Kidney (tissue), 14 donors: Measurements from ENCODE around the gene POLR1A. TPM values are rescaled to one million over a fixed set of nuclear protein-coding genes. Genes with fewer than 3 reads are reported as not detected.

Source experiments
- DNase-seq, 5 donors: peaks; one replicate each; pipeline ENCODE4 v3.0.0-alpha.2; 2013 to 2020
- FAIRE-seq: peaks from 2 replicates; lab custom pipeline; 2012; peaks lifted over from hg19 to GRCh38; lab: Jason Lieb, UNC
- H3K27ac ChIP-seq, 2 donors: one replicate each; pipeline ENCODE4 v1.7.0; 2013; ENCODE audit warnings: low read depth in 2 of 2, low read length in 2 of 2, inconsistent platforms in 1 of 2
- H3K27me3 ChIP-seq: one replicate; pipeline ENCODE4 v1.7.1; 2013; ENCODE audit warnings: low read length, inconsistent platforms; ENCODE audit not compliant: control insufficient read depth, insufficient read depth
- H3K36me3 ChIP-seq, 3 donors: one replicate each; pipeline versions ENCODE4 v1.7.0 to v1.7.1; 2013; ENCODE audit warnings: low read length in 3 of 3, control low read depth in 1 of 3, inconsistent platforms in 1 of 3; ENCODE audit not compliant: insufficient read depth in 3 of 3, control insufficient read depth in 2 of 3
- H3K4me1 ChIP-seq, 3 donors: one replicate each; pipeline versions ENCODE4 v1.7.0 to v1.7.1; 2013; ENCODE audit warnings: low read length in 3 of 3, inconsistent platforms in 1 of 3, low read depth in 1 of 3; ENCODE audit not compliant: control insufficient read depth in 2 of 3, insufficient read depth in 2 of 3
- H3K4me3 ChIP-seq, 3 donors: one replicate each; pipeline versions ENCODE4 v1.7.0 to v1.8.1; 2013; ENCODE audit warnings: low read length in 3 of 3, control low read depth in 1 of 3, inconsistent platforms in 1 of 3
- H3K9ac ChIP-seq, 3 donors: one replicate each; pipeline versions ENCODE4 v1.7.0 to v1.7.1; 2013; ENCODE audit warnings: low read length in 3 of 3, control low read depth in 1 of 3, inconsistent platforms in 1 of 3
- H3K9me3 ChIP-seq, 3 donors: one replicate each; pipeline versions ENCODE4 v1.7.0 to v1.7.1; 2013; ENCODE audit warnings: low read length in 3 of 3, control low read depth in 1 of 3, inconsistent platforms in 1 of 3; ENCODE audit not compliant: control insufficient read depth in 2 of 3, insufficient read depth in 1 of 3
- CTCF ChIP-seq: IDR thresholded peaks from 3 replicates; pipeline ENCODE4 v1.5.1; 2012; ENCODE audit warnings: mild to moderate bottlenecking, moderate library complexity, borderline replicate concordance; ENCODE audit not compliant: insufficient read depth; ENCODE audit errors: extremely low read depth
- intact Hi-C: fragments of 100-400 bp; cut with DNase I; formaldehyde crosslinking; loops from one replicate; pipeline ENCODE4 v1.11.1; 2022
- polyA plus RNA-seq: library from polyadenylated mRNA; stranded (reverse); fragments of 350-450 nt; fragmentation: Illumina TruSeq; extraction: RNeasy Lipid Tissue Mini Kit (QIAGEN cat#74804); gene quantifications from one replicate; pipeline ENCODE4 v1.2.3, GENCODE V29; 2014; ENCODE audit warnings: low read depth, low replicate concordance; ENCODE audit not compliant: insufficient read depth
- total RNA-seq: library from RNA; stranded (reverse); fragmentation: NEBNext Ultra II Directional; extraction: Animal tissue kit (Norgen Biotek cat#: 25700); gene quantifications from one replicate; pipeline ENCODE4 v1.2.1, GENCODE V29; 2021
- donor health status: control.
- donor health status: control.
- donor health status: control.
- donor health status: control.
- donor health status: control.
- donor health status: DM: yes; HTN: yes; CAD: no.
- donor health status: Normal renal cell carcinoma (clear cell type).

Gene POLR1A
- total and polyA plus RNA-seq, 2 donors from 2014 or later, result 3.4 to 33.7 TPM

GRCh38 chr2:86011449-86011941 is 94.2 kb downstream of the POLR1A start:
- Histone ChIP-seq H3K36me3 (no peaks in the 10 kb centered on the region), H3K4me1 (no peaks in the 10 kb centered on the region), H3K27me3 (no peaks in the 10 kb centered on the region), H3K4me3 (no peak overlapping the region), H3K9me3 (peaks cover 0 to 11% (median 0%) of the 10 kb centered on the region in 3 donors), H3K9ac (no peak overlapping the region), H3K27ac (no peak overlapping the region)
- no peak for FAIRE-seq
- no peak for TF ChIP-seq CTCF
- DNase-seq, result peak in 1 of 5 donors; percentile 13
- intact Hi-C loops, result no loop called here

GRCh38 chr2:86010083-86010482 is 95.6 kb downstream of the POLR1A start:
- Histone ChIP-seq H3K27ac (no peak overlapping the region), H3K9ac (no peak overlapping the region), H3K27me3 (no peaks in the 10 kb centered on the region), H3K9me3 (peaks cover 0 to 21% (median 0%) of the 10 kb centered on the region in 3 donors), H3K4me1 (no peaks in the 10 kb centered on the region), H3K4me3 (no peak overlapping the region), H3K36me3 (no peaks in the 10 kb centered on the region)
- DNase-seq (no peak), FAIRE-seq (no peak)
- intact Hi-C loops, result no loop called here
- no peak for TF ChIP-seq CTCF

- Histone ChIP-seq H3K36me3 (no peaks in the 10 kb centered on the region), H3K27ac (no peak overlapping the region), H3K4me1 (no peaks in the 10 kb centered on the region), H3K27me3 (no peaks in the 10 kb centered on the region), H3K9me3 (peaks cover 0 to 16% (median 0%) of the 10 kb centered on the region in 3 donors), H3K9ac (no peak overlapping the region), H3K4me3 (no peak overlapping the region)
- FAIRE-seq (no peak), DNase-seq (no peak)
- TF ChIP-seq CTCF, result no peak
- intact Hi-C loops, result no loop called here
Measured at GRCh38 chr2:86006524-86006923, 99.2 kb downstream of the POLR1A start.

GRCh38 chr2:86003967-86004366 is 101.7 kb downstream of the POLR1A start:
- Histone ChIP-seq H3K36me3 (no peaks in the 10 kb centered on the region), H3K9ac (no peak overlapping the region), H3K4me3 (no peak overlapping the region), H3K9me3 (peaks cover 0 to 19% (median 0%) of the 10 kb centered on the region in 3 donors), H3K4me1 (peaks cover 5 to 6% (median 6%) of the 10 kb centered on the region in 3 donors), H3K27ac (no peak overlapping the region), H3K27me3 (no peaks in the 10 kb centered on the region)
- no peak for FAIRE-seq
- intact Hi-C loops, result no loop called here
- DNase-seq, result peak in 1 of 5 donors; percentile 3
- TF ChIP-seq CTCF, result no peak
